ENCODE data around the gene TGIF2. TPM values are rescaled to one million over a fixed set of nuclear protein-coding genes. Genes with fewer than 3 reads are reported as not detected.
A peak's percentile ranks its signal among the peaks of the same experiment; 100 is the strongest.

The TGIF2 gene
- total RNA-seq, 2 donors from 2014 or later: 33.4 to 39.0 TPM

GRCh38 chr20:36572701-36573102 is 695 bp upstream of the TGIF2 start:
- Histone ChIP-seq H3K4me1 (ENCODE audit: control insufficient read depth, insufficient read depth, low read length) (peaks cover 8% of the 10 kb centered on the region), H3K36me3 (ENCODE audit: control insufficient read depth, insufficient read depth, low read length) (peaks cover under 1% of the 10 kb centered on the region), H3K9ac (ENCODE audit: extremely low read depth, low read length, poor library complexity, severe bottlenecking) (peak overlapping the region; percentile 67), H3K27me3 (ENCODE audit: control insufficient read depth, insufficient read depth, low read length, poor library complexity, severe bottlenecking) (no peaks in the 10 kb centered on the region), H3K27ac (ENCODE audit: low read depth, low read length) (peak overlapping the region; percentile 34), H3K4me3 (ENCODE audit: low read length) (peak overlapping the region; percentile 78), H3K9me3 (ENCODE audit: control insufficient read depth, low read length) (no peaks in the 10 kb centered on the region)
- H3K36me3 Mint-ChIP-seq (ENCODE audit: low read depth): no peaks in the 10 kb centered on the region
- 8 to 10% methylated on average over 18 to 20 of the region's 20 CpGs for WGBS, 2 experiments (ENCODE audit: insufficient coverage in 1 of 2, insufficient read length in 1 of 2)
- H3K4me3 Mint-ChIP-seq: peak overlapping the region; percentile 82
- no peak for TF ChIP-seq CTCF (conservative IDR thresholded peaks at IDR 0.05)
- H3K9me3 Mint-ChIP-seq: no peaks in the 10 kb centered on the region
- no peak for DNase-seq
- H3K4me1 Mint-ChIP-seq: peaks cover 34% of the 10 kb centered on the region
- no peaks in the 10 kb centered on the region for H3K27me3 Mint-ChIP-seq (ENCODE audit: insufficient read depth)
- peak overlapping the region; percentile 97 for H3K27ac Mint-ChIP-seq

- Mint-ChIP-seq H3K4me3 (peak overlapping the region; percentile 82), H3K4me1 (peaks cover 34% of the 10 kb centered on the region), H3K9me3 (no peaks in the 10 kb centered on the region), H3K27ac (no peak overlapping the region), H3K36me3 (ENCODE audit: low read depth) (peaks cover 4% of the 10 kb centered on the region), H3K27me3 (ENCODE audit: insufficient read depth) (no peaks in the 10 kb centered on the region)
- WGBS, 2 experiments (ENCODE audit: insufficient coverage in 1 of 2, insufficient read length in 1 of 2): 0% methylated on average over 4 to 52 of the region's 53 CpGs
- Histone ChIP-seq H3K9ac (ENCODE audit: extremely low read depth, low read length, poor library complexity, severe bottlenecking) (peak overlapping the region; percentile 86), H3K4me3 (ENCODE audit: low read length) (peak overlapping the region; percentile 90), H3K27me3 (ENCODE audit: control insufficient read depth, insufficient read depth, low read length, poor library complexity, severe bottlenecking) (no peaks in the 10 kb centered on the region), H3K36me3 (ENCODE audit: control insufficient read depth, insufficient read depth, low read length) (peaks cover 10% of the 10 kb centered on the region), H3K27ac (ENCODE audit: low read depth, low read length) (peak overlapping the region; percentile 86), H3K4me1 (ENCODE audit: control insufficient read depth, insufficient read depth, low read length) (peaks cover 8% of the 10 kb centered on the region), H3K9me3 (ENCODE audit: control insufficient read depth, low read length) (no peaks in the 10 kb centered on the region)
- no peak for DNase-seq
- peak; percentile 10 for TF ChIP-seq CTCF (conservative IDR thresholded peaks at IDR 0.05)
These were observed 485 bp downstream of the TGIF2 start for GRCh38 chr20:36573798-36574365.

- H3K4me1 ChIP-seq (ENCODE audit: control insufficient read depth, insufficient read depth, low read length): peaks cover 8% of the 10 kb centered on the region
- peak overlapping the region; percentile 82 for H3K4me3 Mint-ChIP-seq
- no peaks in the 10 kb centered on the region for H3K27me3 Mint-ChIP-seq (ENCODE audit: insufficient read depth)
- H3K9me3 ChIP-seq (ENCODE audit: control insufficient read depth, low read length): no peaks in the 10 kb centered on the region
- peaks cover 15% of the 10 kb centered on the region for H3K36me3 ChIP-seq (ENCODE audit: control insufficient read depth, insufficient read depth, low read length)
- no peaks in the 10 kb centered on the region for H3K27me3 ChIP-seq (ENCODE audit: control insufficient read depth, insufficient read depth, low read length, poor library complexity, severe bottlenecking)
- peak overlapping the region; percentile 94 for H3K27ac Mint-ChIP-seq
- H3K4me1 Mint-ChIP-seq: peaks cover 32% of the 10 kb centered on the region
- WGBS, 2 experiments (ENCODE audit: insufficient coverage in 1 of 2, insufficient read length in 1 of 2): 0% methylated on average over 11 to 59 of the region's 69 CpGs
- no peaks in the 10 kb centered on the region for H3K9me3 Mint-ChIP-seq
- H3K9ac ChIP-seq (ENCODE audit: extremely low read depth, low read length, poor library complexity, severe bottlenecking): peak overlapping the region; percentile 86
- peaks cover 9% of the 10 kb centered on the region for H3K36me3 Mint-ChIP-seq (ENCODE audit: low read depth)
- H3K27ac ChIP-seq (ENCODE audit: low read depth, low read length): peak overlapping the region; percentile 86
- DNase-seq: peak; percentile 79
- no peak for TF ChIP-seq CTCF (conservative IDR thresholded peaks at IDR 0.05)
- H3K4me3 ChIP-seq (ENCODE audit: low read length): peak overlapping the region; percentile 90
These were observed 1.2 kb downstream of the TGIF2 start for GRCh38 chr20:36574366-36575135.

All from endodermal cell (in vitro differentiated cells).